OCI-LY7 (cell line): ENCODE results near the gene LPP.

Experiments used
- CTCF ChIP-seq: fragments of 200-600 bp; sonication (generic); conservative IDR thresholded peaks from 2 replicates; pipeline ENCODE4 v1.5.1; 2014; ENCODE audit warnings: mild to moderate bottlenecking, antibody characterized with exemption, low read length, moderate library complexity, mixed read lengths
- EZH2phosphoT487 ChIP-seq: fragments of 200-600 bp; sonication (generic); IDR thresholded peaks from 2 replicates; pipeline ENCODE4 v1.6.1; 2018; ENCODE audit warnings: low read depth, borderline replicate concordance, mild to moderate bottlenecking, mixed run types, antibody characterized with exemption, low read length, moderate library complexity, mixed read lengths

GRCh38 chr3:188360364-188360881 is 206.5 kb downstream of the LPP start:
- TF ChIP-seq CTCF = no peak
- TF ChIP-seq EZH2phosphoT487 = no peak
